ENCODE data around the gene NBPF4. TPM values are rescaled to one million over a fixed set of nuclear protein-coding genes. Genes with fewer than 3 reads are reported as not detected.

The NBPF4 gene
- total RNA-seq, 1 donor from 2014 or later = not detected

GRCh38 chr1:108190001-108190634, 53.8 kb downstream of the NBPF4 start:
- FAIRE-seq (no peak), DNase-seq (ENCODE audit: low read depth) (no peak)
- TF ChIP-seq, protein P1, sequence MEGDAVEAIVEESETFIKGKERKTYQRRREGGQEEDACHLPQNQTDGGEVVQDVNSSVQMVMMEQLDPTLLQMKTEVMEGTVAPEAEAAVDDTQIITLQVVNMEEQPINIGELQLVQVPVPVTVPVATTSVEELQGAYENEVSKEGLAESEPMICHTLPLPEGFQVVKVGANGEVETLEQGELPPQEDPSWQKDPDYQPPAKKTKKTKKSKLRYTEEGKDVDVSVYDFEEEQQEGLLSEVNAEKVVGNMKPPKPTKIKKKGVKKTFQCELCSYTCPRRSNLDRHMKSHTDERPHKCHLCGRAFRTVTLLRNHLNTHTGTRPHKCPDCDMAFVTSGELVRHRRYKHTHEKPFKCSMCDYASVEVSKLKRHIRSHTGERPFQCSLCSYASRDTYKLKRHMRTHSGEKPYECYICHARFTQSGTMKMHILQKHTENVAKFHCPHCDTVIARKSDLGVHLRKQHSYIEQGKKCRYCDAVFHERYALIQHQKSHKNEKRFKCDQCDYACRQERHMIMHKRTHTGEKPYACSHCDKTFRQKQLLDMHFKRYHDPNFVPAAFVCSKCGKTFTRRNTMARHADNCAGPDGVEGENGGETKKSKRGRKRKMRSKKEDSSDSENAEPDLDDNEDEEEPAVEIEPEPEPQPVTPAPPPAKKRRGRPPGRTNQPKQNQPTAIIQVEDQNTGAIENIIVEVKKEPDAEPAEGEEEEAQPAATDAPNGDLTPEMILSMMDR (IDR thresholded peaks at IDR 0.05; ENCODE audit: insufficient read depth, low read length, severe bottlenecking) = no peak
- Histone ChIP-seq H3K27me3 (ENCODE audit: control insufficient read depth, insufficient read depth, low read length) (no peaks in the 10 kb centered on the region), H3K36me3 (ENCODE audit: control insufficient read depth, insufficient read depth, low read length) (peaks cover 4% of the 10 kb centered on the region), H3K4me3 (ENCODE audit: low read depth, low read length) (no peak overlapping the region)

DNA sequence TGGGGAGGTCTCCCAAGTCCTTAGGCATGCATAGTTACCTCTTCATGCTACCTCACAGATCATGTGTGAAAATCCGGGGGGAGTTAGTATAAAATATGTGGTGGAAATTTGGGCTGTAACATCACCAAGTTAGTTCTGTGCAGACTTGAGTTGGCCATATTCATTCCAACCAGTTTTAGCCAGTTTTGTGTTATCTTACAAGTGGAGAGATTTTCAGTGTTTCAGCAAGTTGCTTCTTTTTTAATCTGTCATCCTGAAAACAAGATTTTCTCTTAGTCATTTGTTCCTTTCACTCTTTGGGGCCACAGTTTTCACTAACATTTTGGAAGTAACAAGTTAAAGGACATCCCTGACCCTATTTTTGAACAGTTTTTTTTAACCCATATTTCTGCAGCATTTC, 55.1 kb downstream of the NBPF4 start:
- no peak for DNase-seq (ENCODE audit: low read depth)
- no peak for FAIRE-seq
- TF ChIP-seq, protein P1 (IDR thresholded peaks at IDR 0.05; ENCODE audit: insufficient read depth, low read length, severe bottlenecking) = no peak
- no peak overlapping the region for H3K4me3 ChIP-seq (ENCODE audit: low read depth, low read length)
- no peaks in the 10 kb centered on the region for H3K27me3 ChIP-seq (ENCODE audit: control insufficient read depth, insufficient read depth, low read length)
- peaks cover 2% of the 10 kb centered on the region for H3K36me3 ChIP-seq (ENCODE audit: control insufficient read depth, insufficient read depth, low read length)

GRCh38 chr1:108182959-108183700, 60.7 kb downstream of the NBPF4 start:
- TF ChIP-seq, protein P1 (IDR thresholded peaks at IDR 0.05; ENCODE audit: insufficient read depth, low read length, severe bottlenecking) = no peak
- peaks cover 3% of the 10 kb centered on the region for H3K36me3 ChIP-seq (ENCODE audit: control insufficient read depth, insufficient read depth, low read length)
- no peak for FAIRE-seq
- H3K4me3 ChIP-seq (ENCODE audit: low read depth, low read length) = no peak overlapping the region
- no peaks in the 10 kb centered on the region for H3K27me3 ChIP-seq (ENCODE audit: control insufficient read depth, insufficient read depth, low read length)
- DNase-seq (ENCODE audit: low read depth) = no peak

DNA sequence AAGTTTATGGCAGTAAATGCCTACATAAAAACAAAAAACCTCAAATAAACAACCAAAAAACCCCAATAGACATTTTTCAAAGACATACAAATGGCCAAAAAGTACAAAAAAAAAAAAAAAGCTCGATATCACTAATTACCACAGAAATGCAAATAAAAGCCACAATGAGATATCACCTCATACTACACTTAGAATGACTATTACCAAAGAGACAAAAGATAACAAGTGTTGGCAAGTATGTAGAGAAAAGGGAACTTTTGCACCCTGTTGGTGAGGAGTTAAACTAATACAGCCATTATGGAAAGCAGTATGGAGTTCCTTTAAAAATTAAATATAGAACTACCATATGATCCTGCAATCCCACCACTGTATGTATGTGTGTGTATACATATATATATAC, 64.9 kb downstream of the NBPF4 start:
- Histone ChIP-seq H3K4me3 (ENCODE audit: low read depth, low read length) (no peak overlapping the region), H3K27me3 (ENCODE audit: control insufficient read depth, insufficient read depth, low read length) (no peaks in the 10 kb centered on the region), H3K36me3 (ENCODE audit: control insufficient read depth, insufficient read depth, low read length) (peaks cover 4% of the 10 kb centered on the region)
- TF ChIP-seq, protein P1 (IDR thresholded peaks at IDR 0.05; ENCODE audit: insufficient read depth, low read length, severe bottlenecking) = no peak
- FAIRE-seq (no peak), DNase-seq (ENCODE audit: low read depth) (no peak)

Other genes with a start within 250 kb of the NBPF4 start
- gene SLC25A24, start 43.7 kb downstream of the NBPF4 start, total RNA-seq = 34.3 and 39.8 TPM in 2 replicates
- not detected in 2 replicates for gene NBPF6, start 206.3 kb upstream of the NBPF4 start, total RNA-seq